NB4 (cell line): Measurements from ENCODE around the gene FLRT2.

ENCODE experiments used
- MYC ChIP-seq: IDR thresholded peaks from 2 replicates; pipeline ENCODE4 v1.6.1; 2011; ENCODE audit warnings: low read depth, low read length
- POLR2A ChIP-seq: IDR thresholded peaks from 2 replicates; pipeline ENCODE4 v1.6.1; 2011; ENCODE audit warnings: mild to moderate bottlenecking; ENCODE audit not compliant: insufficient read length; ENCODE audit errors: extremely low read depth
- TF ChIP-seq, protein P1 (sequence below): IDR thresholded peaks from one replicate; pipeline ENCODE4 v1.5.1; 2012; ENCODE audit warnings: low read depth, low read length
- TF ChIP-seq, protein P2 (sequence below): IDR thresholded peaks from 2 replicates; pipeline ENCODE4 v1.6.1; 2011; ENCODE audit warnings: low read depth, low read length

DNA sequence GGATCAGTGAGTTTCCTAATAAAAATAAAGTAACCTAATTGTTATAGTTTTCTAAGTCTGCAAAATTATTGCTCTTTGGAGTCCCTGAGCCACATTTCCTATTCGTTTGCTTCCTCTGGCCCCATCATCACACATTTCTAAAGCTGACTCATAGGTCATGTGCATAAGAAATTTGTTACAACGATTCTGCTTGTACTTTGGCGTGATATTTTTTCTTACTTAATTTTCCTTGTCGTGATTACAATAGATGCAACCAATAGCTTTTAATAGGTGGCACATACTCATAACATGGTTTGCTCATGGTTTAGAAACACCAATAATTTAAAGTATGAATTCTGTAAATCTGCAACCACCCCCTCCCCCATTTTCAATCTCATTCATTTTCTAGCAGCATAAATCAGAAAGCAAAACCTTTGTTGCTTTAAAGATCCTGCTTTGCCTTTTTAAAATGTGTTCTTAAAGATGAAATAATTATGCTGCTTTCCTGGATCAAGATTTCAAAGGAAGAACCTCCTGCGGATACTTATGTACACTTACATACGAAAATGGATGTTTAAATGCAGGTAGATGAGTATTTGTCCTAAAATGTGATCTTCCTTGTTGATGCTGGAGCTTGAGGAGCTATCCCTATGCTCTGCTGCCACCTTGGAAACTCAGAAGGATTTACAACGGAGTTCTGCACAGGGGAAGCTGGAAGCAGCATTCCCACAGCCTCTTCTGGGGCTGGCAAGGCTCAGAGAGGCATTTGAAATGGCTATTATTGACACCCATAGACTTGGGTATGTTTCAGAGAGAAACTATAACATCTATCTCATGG, 1.7 kb upstream of the FLRT2 start:
- TF ChIP-seq, protein P1, sequence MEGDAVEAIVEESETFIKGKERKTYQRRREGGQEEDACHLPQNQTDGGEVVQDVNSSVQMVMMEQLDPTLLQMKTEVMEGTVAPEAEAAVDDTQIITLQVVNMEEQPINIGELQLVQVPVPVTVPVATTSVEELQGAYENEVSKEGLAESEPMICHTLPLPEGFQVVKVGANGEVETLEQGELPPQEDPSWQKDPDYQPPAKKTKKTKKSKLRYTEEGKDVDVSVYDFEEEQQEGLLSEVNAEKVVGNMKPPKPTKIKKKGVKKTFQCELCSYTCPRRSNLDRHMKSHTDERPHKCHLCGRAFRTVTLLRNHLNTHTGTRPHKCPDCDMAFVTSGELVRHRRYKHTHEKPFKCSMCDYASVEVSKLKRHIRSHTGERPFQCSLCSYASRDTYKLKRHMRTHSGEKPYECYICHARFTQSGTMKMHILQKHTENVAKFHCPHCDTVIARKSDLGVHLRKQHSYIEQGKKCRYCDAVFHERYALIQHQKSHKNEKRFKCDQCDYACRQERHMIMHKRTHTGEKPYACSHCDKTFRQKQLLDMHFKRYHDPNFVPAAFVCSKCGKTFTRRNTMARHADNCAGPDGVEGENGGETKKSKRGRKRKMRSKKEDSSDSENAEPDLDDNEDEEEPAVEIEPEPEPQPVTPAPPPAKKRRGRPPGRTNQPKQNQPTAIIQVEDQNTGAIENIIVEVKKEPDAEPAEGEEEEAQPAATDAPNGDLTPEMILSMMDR, result no peak
- TF ChIP-seq POLR2A, result no peak
- no peak for TF ChIP-seq MYC
- TF ChIP-seq, protein P2, sequence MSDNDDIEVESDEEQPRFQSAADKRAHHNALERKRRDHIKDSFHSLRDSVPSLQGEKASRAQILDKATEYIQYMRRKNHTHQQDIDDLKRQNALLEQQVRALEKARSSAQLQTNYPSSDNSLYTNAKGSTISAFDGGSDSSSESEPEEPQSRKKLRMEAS, result no peak
